ENCODE results near the gene GNAS.

- TF ChIP-seq CTCF (IDR thresholded peaks at IDR 0.05): no peak
- no peak for TF ChIP-seq POLR2AphosphoS5 (IDR thresholded peaks at IDR 0.05; ENCODE audit: insufficient read depth in 1 of 2, low read depth in 1 of 2)
Measured at GRCh38 chr20:58824843-58825242, 27.7 kb upstream of the GNAS start.

Data from vagina (tissue), 2 donors.